ENCODE results near the gene MYO1B.
A peak's percentile ranks its signal among the peaks of the same experiment; 100 is the strongest.
"Not testable (repeated sequence)": the region's sequence is repeated elsewhere in the genome, so short reads cannot be mapped to it uniquely, and the experiment has no call there.

Gene MYO1B

GRCh38 chr2:191446910-191447309 is 201.7 kb downstream of the MYO1B start:
- no peak for DNase-seq (ENCODE audit: low read depth, low spot score)
- Histone ChIP-seq H3K9ac (ENCODE audit: insufficient read length) (no peak overlapping the region), H3K27ac (no peak overlapping the region), H3K4me3 (no peak overlapping the region), H3K9me3 (ENCODE audit: low read depth, low read length) (no peaks in the 10 kb centered on the region), H3K36me3 (ENCODE audit: insufficient read depth, low read length) (no peaks in the 10 kb centered on the region)
- TF ChIP-seq POLR2AphosphoS5 (IDR thresholded peaks at IDR 0.05; ENCODE audit: borderline replicate concordance, low read depth, low read length) = no peak
- TF ChIP-seq EZH2 (IDR thresholded peaks at IDR 0.05) = no peak
- no peak for TF ChIP-seq FOXP2 (optimal IDR thresholded peaks at IDR 0.05; ENCODE audit: control extremely low read depth, extremely low read length, insufficient read depth)

- no peak overlapping the region for H3K9ac ChIP-seq (ENCODE audit: insufficient read length)
- no peak overlapping the region for H3K4me3 ChIP-seq
- no peaks in the 10 kb centered on the region for H3K9me3 ChIP-seq (ENCODE audit: low read depth, low read length)
- no peaks in the 10 kb centered on the region for H3K36me3 ChIP-seq (ENCODE audit: insufficient read depth, low read length)
- no peak for DNase-seq (ENCODE audit: low read depth, low spot score)
- TF ChIP-seq EZH2 (IDR thresholded peaks at IDR 0.05) = no peak
- TF ChIP-seq FOXP2 (optimal IDR thresholded peaks at IDR 0.05; ENCODE audit: control extremely low read depth, extremely low read length, insufficient read depth) = no peak
- TF ChIP-seq POLR2AphosphoS5 (IDR thresholded peaks at IDR 0.05; ENCODE audit: borderline replicate concordance, low read depth, low read length) = no peak
- H3K27ac ChIP-seq = no peak overlapping the region
These were observed 205.9 kb downstream of the MYO1B start for GRCh38 chr2:191451116-191451515.

- no peak overlapping the region for H3K9ac ChIP-seq (ENCODE audit: insufficient read length)
- H3K9me3 ChIP-seq (ENCODE audit: low read depth, low read length) = no peaks in the 10 kb centered on the region
- no peak overlapping the region for H3K27ac ChIP-seq
- DNase-seq (ENCODE audit: low read depth, low spot score) = no peak
- H3K36me3 ChIP-seq (ENCODE audit: insufficient read depth, low read length) = no peaks in the 10 kb centered on the region
- TF ChIP-seq FOXP2 (optimal IDR thresholded peaks at IDR 0.05; ENCODE audit: control extremely low read depth, extremely low read length, insufficient read depth) (no peak), EZH2 (IDR thresholded peaks at IDR 0.05) (no peak), POLR2AphosphoS5 (IDR thresholded peaks at IDR 0.05; ENCODE audit: borderline replicate concordance, low read depth, low read length) (no peak)
- no peak overlapping the region for H3K4me3 ChIP-seq
These were observed 206.9 kb downstream of the MYO1B start for GRCh38 chr2:191452065-191452464.

GRCh38 chr2:191453761-191454160 is 208.6 kb downstream of the MYO1B start:
- Histone ChIP-seq H3K27ac (no peak overlapping the region), H3K9me3 (ENCODE audit: low read depth, low read length) (no peaks in the 10 kb centered on the region), H3K9ac (ENCODE audit: insufficient read length) (no peak overlapping the region), H3K36me3 (ENCODE audit: insufficient read depth, low read length) (no peaks in the 10 kb centered on the region), H3K4me3 (no peak overlapping the region)
- DNase-seq (ENCODE audit: low read depth, low spot score) = no peak
- TF ChIP-seq EZH2 (IDR thresholded peaks at IDR 0.05) = no peak
- TF ChIP-seq FOXP2 (optimal IDR thresholded peaks at IDR 0.05; ENCODE audit: control extremely low read depth, extremely low read length, insufficient read depth) = no peak
- TF ChIP-seq POLR2AphosphoS5 (IDR thresholded peaks at IDR 0.05; ENCODE audit: borderline replicate concordance, low read depth, low read length) = no peak

GRCh38 chr2:191456506-191456905 is 211.3 kb downstream of the MYO1B start:
- not testable (repeated sequence) for H3K9ac ChIP-seq (ENCODE audit: insufficient read length); H3K27ac ChIP-seq; H3K36me3 ChIP-seq (ENCODE audit: insufficient read depth, low read length); H3K9me3 ChIP-seq (ENCODE audit: low read depth, low read length); H3K4me3 ChIP-seq; DNase-seq (ENCODE audit: low read depth, low spot score)

GRCh38 chr2:191459158-191459557 is 214.0 kb downstream of the MYO1B start:
- Histone ChIP-seq H3K9ac (ENCODE audit: insufficient read length) (no peak overlapping the region), H3K36me3 (ENCODE audit: insufficient read depth, low read length) (no peaks in the 10 kb centered on the region), H3K9me3 (ENCODE audit: low read depth, low read length) (no peaks in the 10 kb centered on the region), H3K4me3 (no peak overlapping the region), H3K27ac (no peak overlapping the region)
- no peak for DNase-seq (ENCODE audit: low read depth, low spot score)
- no peak for TF ChIP-seq POLR2AphosphoS5 (IDR thresholded peaks at IDR 0.05; ENCODE audit: borderline replicate concordance, low read depth, low read length)
- TF ChIP-seq EZH2 (IDR thresholded peaks at IDR 0.05) = no peak
- no peak for TF ChIP-seq FOXP2 (optimal IDR thresholded peaks at IDR 0.05; ENCODE audit: control extremely low read depth, extremely low read length, insufficient read depth)

GRCh38 chr2:191462370-191462769 is 217.2 kb downstream of the MYO1B start:
- no peak for DNase-seq (ENCODE audit: low read depth, low spot score)
- TF ChIP-seq POLR2AphosphoS5 (IDR thresholded peaks at IDR 0.05; ENCODE audit: borderline replicate concordance, low read depth, low read length) (no peak), EZH2 (IDR thresholded peaks at IDR 0.05) (no peak), FOXP2 (optimal IDR thresholded peaks at IDR 0.05; ENCODE audit: control extremely low read depth, extremely low read length, insufficient read depth) (no peak)
- no peak overlapping the region for H3K9ac ChIP-seq (ENCODE audit: insufficient read length)
- no peaks in the 10 kb centered on the region for H3K36me3 ChIP-seq (ENCODE audit: insufficient read depth, low read length)
- H3K4me3 ChIP-seq = no peak overlapping the region
- no peak overlapping the region for H3K27ac ChIP-seq
- H3K9me3 ChIP-seq (ENCODE audit: low read depth, low read length) = no peaks in the 10 kb centered on the region

- H3K4me3 ChIP-seq = no peak overlapping the region
- DNase-seq (ENCODE audit: low read depth, low spot score) = no peak
- no peak overlapping the region for H3K9ac ChIP-seq (ENCODE audit: insufficient read length)
- no peak overlapping the region for H3K27ac ChIP-seq
- TF ChIP-seq EZH2 (IDR thresholded peaks at IDR 0.05) (no peak), POLR2AphosphoS5 (IDR thresholded peaks at IDR 0.05; ENCODE audit: borderline replicate concordance, low read depth, low read length) (no peak), FOXP2 (optimal IDR thresholded peaks at IDR 0.05; ENCODE audit: control extremely low read depth, extremely low read length, insufficient read depth) (no peak)
- no peaks in the 10 kb centered on the region for H3K36me3 ChIP-seq (ENCODE audit: insufficient read depth, low read length)
- no peaks in the 10 kb centered on the region for H3K9me3 ChIP-seq (ENCODE audit: low read depth, low read length)
These were observed 218.6 kb downstream of the MYO1B start for GRCh38 chr2:191463790-191464189.

GRCh38 chr2:191465766-191466420 is 220.7 kb downstream of the MYO1B start:
- Histone ChIP-seq H3K9ac (ENCODE audit: insufficient read length) (no peak overlapping the region), H3K4me3 (no peak overlapping the region), H3K36me3 (ENCODE audit: insufficient read depth, low read length) (no peaks in the 10 kb centered on the region), H3K27ac (peak overlapping the region; percentile 51; the same call in 1 of the 2 replicates), H3K9me3 (ENCODE audit: low read depth, low read length) (no peaks in the 10 kb centered on the region)
- no peak for TF ChIP-seq EZH2 (IDR thresholded peaks at IDR 0.05)
- no peak for TF ChIP-seq FOXP2 (optimal IDR thresholded peaks at IDR 0.05; ENCODE audit: control extremely low read depth, extremely low read length, insufficient read depth)
- TF ChIP-seq POLR2AphosphoS5 (IDR thresholded peaks at IDR 0.05; ENCODE audit: borderline replicate concordance, low read depth, low read length) = no peak
- no peak for DNase-seq (ENCODE audit: low read depth, low spot score)
